Femur (tissue), 1 donor: ENCODE results near the gene NTRK3.

ENCODE experiments used
- DNase-seq: peaks from one replicate; pipeline ENCODE4 v3.0.0-alpha.2; 2017

Gene NTRK3

DNA sequence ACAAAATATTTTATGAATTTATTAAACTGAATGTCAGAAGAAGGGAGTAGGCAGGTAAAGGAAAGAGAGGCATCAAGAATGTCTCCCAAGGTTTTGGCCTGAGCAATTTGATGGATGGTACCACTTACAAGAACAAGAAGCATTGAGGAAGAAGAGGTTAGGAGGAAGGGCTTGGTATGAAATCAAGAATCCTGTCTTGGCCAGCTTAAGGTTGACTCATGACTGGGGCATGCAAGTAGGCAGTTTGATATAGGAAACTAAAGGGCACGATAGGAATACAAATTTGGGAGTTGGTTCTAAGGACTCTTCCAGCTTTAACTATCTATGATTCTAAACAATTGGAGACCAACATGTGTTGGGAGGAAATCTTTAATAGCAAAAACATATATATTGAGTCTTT is 79.1 kb downstream of the NTRK3 start:
- DNase-seq = no peak

DNA sequence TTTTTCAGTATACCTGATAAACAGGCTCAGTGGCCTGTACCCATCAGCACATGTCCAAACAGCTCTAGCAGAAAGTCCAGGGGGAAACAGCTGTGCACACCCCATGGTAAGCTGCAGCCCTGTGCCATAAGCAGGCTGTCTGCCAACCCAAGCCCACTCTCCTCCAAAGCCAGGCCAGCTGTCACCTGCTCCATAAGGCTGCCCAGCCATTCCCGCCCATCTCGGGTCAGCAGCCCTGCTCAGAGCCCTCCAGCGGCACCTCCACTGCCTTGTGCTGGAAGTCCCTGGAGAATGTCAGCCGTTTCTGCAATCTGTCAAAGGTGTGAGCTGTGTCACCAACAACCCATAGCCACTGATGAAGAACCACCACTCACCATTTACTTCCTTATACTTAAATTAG is 82.0 kb downstream of the NTRK3 start:
- DNase-seq = peak; percentile 71

DNA sequence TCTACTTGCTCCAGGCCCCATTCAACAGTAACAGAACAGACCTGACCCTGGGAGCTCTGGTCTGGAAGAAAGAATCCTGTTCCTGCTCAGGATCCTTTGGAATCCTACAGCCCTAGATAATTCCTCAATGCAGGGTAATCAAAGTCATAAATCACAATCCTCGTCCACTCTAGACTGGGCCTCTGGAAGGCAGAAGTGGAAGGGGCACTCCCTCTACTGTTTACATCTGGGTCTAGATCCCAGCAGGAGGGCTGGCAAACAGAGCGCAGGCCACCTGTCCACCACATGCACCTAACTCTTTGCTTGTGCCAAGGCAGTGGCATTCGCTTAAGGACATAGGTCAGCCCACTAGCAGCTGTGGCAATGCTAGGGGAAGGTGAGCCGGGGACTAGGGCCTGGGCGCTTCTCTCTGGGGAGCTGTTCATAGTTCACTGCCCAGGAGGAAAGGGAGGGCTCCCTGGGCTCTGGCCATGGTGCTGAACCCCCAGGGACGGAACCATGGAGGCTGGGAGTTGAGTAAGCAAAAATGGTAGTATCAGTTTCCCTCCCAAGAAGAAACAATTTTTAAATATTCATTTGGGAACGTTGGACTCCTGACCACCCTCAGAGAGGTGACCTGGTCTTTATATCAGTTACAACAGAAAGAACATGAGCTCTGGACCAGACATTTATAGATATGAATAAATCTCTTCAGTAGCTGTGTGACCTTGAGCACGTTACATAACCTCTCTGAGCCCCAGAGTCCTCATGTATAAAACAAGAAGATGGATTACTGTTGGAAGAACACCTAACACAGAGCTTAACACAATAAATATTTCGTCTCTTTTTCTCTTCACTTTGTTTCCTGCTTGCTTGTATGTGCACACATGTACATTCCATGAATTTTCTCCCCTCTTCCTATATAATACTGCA is 90.2 kb downstream of the NTRK3 start:
- DNase-seq = no peak

DNA sequence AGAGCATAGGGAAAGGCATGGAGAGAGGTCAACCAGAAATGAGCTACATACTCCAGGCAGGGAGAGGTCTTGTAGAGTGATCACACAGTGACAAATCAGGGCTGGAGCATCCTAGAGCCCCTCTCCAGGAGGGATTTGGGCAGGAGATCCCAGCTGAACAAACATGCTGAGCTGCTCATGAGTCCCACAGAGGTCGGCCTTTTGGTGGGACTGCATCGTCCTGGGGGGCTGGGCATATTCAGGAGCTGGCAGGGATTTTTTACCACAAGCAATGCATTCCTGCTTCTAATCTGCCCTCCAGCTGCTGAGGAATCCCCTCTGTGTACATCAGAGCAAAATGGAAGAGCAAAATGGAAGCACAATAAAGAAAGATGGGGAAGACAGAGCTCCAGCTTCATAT is 94.9 kb downstream of the NTRK3 start:
- no peak for DNase-seq

DNA sequence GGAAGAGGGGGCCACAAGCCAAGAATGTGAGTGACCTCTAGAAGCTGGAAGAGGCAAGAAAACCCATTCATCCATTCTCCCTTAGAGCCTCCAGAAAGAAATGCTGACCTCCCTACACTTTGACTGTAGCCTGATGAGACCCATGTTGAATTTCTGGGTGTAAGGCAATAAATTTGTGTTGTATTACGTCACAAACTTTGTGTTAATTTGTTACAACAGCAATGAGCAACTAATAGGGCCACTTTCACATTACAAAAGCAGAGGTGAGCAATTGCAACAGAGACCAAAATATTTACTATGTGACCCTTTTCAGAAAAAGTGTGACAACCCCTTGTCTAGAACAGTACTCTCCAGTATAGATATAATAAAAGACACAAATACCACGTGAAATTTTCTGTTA is 101.2 kb downstream of the NTRK3 start:
- no peak for DNase-seq

DNA sequence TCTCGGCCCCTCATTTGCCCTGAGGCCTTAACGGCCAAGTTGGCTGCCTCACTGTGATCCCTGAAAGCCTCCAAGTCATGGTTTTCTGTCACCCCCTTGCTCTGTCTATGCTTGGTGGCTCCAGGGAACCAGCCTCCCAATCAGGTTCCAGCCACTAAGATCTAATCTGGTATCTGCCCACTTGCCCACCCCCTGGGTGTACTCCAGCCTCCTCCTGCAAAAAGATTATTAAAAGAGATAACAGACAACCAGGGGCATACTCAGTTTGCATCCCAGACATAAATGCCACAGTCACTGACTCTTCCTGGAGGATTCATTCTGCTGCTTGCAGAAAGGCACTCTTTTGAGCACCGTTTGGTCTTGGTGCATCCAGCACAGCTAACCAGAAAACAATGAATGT is 103.9 kb downstream of the NTRK3 start:
- no peak for DNase-seq

DNA sequence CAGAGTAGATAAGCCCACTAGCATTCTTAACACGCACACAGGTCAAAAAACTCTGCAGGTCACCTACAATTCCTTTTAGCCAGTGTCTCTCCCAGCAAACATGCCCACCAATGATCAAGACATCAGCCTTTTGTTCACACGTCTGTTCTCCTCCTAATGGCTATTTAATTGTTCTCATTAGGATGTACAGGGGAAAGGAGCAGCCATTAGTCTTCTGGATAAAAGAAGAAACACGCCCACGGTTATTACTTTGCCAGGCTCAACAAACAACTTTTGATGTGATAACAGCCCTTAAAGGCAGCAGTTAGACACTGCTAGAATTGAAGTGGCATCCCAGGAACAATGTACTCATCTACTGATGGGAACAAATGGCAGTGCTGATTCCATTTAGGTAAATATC is 108.8 kb downstream of the NTRK3 start:
- DNase-seq = no peak

DNA sequence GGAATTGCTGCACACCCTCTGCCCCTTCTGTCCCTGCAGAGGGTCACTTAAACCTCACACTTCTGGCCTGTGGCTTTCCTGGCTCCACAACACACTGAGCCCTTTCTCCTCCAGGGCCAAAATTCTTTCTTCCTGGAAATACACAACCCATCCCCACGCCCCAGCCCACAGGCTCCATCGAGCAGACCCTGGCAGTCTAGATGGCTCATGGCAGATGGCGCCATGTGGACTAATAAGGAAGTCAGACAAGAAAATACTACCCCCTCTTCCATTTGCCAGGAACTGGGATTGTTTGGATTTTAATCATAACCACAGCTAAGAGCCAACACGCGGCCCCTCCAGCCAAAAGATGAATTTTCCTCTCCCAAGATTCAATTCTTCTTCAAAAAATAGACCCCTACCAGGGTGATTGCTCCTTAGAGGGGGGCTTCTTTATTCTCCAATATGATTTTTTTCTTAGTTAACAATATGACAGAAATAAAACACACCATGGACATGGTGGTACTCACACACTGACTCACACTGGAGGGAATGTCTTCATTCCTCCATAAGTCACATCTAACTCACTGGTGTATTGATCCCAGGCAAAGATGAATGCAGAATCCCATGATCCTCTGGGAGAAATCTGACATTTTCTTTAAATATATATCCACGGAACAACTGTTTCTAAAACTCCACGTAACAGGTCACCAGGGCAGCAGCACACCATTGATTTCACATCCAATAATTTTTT is 111.5 kb downstream of the NTRK3 start:
- no peak for DNase-seq

DNA sequence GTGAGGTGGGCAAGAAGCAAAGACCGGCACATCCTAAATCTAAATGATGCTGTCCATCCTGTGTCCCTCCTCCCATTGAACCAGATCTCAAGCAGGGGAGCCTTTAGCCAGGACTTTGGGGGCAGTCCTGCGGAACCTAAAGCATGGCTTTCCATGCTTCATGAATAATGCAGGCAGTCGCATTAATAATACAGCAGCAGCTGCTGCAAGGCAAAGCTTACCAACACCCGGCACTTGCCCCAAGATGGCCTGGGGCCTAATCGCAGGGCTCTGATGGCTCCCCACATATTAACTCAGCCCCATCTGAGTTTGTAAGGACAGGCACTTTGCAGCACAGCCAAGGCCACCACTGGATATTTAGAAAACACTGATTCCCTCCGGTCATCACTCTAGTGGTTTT is 114.4 kb downstream of the NTRK3 start:
- no peak for DNase-seq

DNA sequence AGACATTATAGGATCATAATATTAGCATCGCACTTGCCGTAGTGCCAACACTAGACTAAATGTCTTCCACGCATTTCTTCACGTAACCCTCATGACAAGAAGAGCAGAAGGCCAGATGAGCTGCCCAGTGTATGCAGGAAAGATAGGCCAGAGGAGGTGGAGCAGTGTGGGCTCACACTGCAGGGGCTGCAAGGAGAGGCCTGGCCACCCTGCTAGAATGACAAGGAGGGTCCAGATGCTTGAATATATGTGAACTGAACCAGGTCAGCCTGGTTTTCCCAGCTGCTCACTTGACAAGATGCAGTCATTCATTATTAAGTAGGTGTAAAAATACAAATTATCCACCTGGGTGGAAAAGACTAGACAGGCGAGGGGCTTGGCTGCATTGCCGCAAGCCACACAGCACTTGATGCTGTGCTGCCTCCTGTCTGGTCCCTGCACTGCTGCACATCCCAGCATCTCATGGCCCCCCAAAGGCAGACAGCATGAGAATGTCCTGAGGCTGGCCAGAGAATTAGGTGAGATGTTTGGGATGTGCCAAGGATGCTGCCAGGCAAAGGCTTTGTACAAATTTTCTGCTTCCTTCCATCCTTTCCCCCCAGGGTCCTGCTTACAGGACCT is 115.2 kb downstream of the NTRK3 start:
- DNase-seq = no peak

DNA sequence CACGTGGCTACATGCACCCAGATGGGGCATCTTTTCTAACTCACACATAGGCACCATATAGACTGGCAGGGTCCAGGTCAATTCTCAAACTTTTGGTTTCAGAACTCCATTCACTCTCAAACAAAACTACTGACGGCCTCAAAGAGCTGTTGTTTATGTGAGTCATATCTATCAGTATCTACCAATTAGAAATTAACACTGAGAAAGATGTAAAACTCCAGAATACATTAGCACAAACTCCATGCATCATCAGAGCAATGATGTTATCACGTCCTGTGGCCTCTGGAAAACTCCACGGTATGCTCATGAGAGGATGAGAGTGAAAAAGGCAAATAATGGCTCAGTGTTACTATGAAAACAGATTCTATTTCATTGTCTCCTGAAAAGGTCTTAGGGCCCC is 116.1 kb downstream of the NTRK3 start:
- DNase-seq = no peak

DNA sequence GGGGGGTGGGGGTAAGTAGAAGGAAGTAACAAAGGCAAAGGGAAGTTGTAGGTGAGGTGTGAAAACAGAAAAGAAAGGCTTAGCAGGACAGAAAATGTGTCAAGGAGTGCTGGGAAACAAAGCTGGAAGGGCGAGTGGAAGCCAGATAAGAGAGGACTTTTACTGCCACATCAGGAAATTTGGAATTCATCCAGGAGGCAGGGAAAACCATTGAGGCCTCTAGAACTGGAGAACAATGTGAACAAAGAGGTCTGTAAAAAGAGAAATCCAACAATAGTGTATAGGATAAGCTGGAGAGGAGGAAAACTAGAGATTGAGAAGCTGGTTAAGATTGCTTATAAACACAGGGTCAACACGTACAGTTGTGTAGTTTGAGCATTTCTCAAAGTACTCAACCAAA is 116.6 kb downstream of the NTRK3 start:
- no peak for DNase-seq

DNA sequence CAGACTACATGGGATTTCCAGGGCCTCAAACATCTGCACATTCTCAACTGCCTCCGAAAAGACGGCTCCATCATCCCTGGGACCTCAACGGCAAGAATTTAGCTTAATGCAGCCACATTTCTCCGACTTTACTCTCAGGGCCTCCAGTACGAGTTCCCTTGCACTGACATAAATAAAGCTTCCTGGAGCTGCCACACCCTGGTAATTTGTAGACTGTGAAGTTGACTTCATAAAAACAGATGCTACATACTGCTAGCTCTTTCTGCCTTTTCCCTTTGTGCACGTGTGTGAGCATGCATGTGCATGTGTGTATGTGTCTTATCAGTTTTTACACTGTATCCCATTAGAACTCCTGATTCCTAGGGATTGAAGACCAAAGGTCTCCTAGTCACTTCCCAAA is 122.7 kb downstream of the NTRK3 start:
- DNase-seq = no peak

DNA sequence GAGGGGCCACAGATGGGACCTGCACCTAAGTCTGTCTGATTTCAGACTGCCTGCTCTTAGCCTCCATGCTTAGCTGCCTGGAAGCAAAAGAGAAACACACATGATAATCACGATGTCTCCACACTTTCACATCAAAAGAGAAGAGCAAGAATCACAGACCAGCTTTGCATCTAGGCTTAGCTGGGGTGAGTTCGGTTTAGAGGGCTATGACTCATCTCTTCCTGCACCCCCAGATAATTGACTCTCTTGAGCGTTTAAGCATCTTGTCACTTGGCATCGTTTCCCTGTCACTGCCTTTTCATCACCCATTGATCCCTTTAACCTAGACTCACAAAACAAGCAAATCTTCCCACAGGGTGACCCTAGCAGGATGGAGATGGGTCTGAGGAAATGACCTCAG is 124.0 kb downstream of the NTRK3 start:
- no peak for DNase-seq

DNA sequence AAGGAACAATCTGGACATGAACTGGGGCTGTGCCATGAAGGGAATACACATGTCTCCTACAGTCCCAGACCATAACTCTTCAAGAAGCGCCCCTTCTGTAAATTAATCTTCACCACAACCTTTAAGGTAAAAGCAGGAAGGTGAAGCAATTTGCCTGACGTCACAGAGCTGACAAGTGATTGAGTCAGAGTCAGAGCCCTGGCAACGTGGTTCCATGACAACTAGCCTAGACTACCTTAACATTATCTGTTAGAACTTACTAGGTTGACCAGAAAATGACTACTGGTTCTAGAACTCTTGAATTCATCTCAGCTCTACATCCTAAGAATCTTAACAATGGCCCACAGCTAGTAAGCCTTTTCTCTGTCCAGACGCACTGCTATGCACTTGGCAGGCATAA is 124.6 kb downstream of the NTRK3 start:
- DNase-seq = no peak

DNA sequence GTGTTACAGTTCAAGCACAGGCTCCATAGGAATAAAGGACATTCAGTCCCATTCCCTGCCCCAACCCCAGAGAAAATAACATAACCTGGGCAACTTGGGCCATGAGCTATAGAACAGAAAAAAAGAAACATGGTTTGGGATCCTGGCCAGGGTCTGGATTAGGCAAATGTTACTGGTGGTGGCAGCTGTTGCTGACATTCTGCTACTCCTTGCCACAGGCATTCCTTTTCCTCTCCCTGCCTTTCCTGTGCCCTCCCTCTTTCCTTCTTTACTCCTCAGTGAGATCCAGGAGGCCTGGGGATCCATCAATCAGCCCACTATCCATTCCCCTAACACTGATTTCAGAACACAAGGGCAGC is 129.1 kb downstream of the NTRK3 start:
- DNase-seq = peak; percentile 47

DNA sequence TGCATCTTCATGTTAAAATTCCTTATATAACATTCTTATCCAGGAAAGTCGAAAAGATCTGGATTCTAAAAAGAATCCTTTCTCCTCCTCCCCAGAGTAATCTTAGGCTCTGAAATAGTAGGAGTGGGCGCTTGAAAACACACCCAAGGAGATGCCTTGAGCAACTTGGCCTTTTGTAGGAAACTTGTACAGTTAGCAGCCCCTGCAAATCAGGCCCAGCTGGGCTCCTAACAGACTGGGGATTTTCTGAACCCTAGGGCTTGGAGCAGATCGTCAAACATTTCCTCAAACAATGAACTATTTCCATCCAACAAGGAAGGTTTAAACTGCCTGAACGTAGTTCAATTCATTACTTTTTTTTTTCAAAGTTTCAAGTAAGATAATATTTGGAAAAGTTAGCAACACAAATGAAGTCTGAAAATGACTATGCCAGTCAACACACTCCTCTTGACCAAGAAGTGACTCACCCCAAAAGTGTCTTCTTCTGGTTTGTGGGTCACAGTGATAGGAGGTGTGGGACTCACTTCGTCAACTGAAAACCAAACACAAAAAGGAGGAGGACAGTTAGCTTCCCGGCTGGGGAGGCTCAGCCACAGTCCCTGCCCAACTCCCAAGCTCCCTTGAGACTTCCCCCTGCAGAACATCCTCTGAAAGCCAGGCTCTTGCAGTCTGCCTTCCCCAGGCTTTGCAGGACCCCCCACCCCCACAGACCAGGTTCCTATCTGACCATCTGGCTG is 129.7 kb downstream of the NTRK3 start:
- no peak for DNase-seq

DNA sequence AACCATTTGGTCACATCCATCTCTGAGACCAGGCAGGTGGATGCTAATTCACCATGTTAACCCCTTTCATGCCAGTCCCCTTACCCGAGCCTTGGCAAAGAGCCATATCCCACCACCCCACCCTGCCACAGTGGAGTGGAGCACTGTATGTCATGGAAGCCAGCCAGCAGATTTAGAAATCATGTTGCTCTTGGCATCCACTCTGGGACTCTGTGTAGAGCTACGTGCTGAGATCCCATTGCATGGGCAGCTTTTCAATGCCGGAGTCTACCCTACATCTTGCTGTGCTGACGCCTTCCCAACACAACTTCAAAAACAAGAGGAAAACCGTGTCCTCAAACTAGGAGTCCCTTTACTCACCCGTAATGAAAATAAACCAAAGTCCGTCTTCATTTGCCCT is 131.0 kb downstream of the NTRK3 start:
- no peak for DNase-seq

DNA sequence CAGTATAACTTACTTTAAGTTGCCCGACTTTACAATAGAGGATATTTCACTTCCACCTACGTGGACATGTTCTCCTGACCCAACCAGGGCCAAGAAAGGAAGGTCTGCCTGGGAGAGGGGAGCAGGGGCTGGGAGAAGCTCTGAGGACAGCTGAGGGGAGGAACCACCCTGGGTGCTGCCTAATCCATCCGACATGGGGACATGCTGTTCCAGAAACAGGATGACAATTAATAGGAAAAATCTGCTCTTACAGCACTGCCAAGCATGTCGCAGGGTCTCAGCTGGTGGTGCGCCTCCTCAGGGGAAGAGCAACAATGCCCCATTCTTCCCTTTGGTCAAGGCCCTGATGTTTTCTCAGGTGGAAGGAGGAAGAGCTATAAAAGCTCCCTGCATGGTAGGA is 132.3 kb downstream of the NTRK3 start:
- DNase-seq = no peak

DNA sequence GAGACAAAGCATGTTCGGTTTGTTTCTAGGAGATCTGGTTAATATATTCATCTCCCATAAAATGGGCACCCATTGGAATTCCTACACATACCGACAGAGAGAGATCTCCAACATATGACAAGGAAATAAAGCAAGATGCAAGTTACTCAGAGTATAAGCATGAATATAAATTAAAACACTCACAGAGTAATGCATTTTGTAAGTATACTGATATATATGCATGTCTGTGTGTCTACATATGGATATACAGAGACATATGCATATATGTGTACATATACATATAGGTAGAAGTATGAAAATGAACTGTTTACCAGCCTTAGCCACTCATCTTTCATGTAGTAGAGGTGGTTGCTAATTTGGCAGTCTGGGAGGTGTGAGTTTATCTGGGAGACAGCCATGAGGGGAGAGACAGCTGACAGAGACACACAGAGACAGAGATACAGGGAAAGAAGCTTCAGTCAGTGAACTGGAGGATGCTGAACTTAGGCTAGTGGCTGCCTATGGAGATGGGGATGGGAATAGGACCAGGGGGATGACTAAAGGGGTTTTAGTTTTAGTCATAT is 134.5 kb downstream of the NTRK3 start:
- no peak for DNase-seq

DNA sequence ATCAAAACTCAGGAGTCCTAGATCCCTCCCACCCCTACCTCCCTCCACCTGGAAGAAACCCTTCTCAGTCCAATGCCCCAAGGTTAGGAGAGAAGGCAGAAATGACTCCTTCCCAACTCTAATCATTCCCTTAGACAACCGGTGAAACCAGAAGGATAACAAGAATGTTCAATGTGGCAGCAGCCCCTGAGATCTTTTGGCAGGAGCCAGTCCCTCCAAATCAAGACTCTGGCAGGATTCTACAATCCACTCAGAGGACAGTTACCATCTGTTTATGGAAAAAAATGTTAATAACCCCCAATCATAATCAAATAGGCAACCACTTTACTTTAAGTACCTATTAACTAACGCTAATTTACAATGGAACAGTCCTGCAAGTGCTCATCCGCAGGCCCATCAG is 136.5 kb downstream of the NTRK3 start:
- DNase-seq = no peak

DNA sequence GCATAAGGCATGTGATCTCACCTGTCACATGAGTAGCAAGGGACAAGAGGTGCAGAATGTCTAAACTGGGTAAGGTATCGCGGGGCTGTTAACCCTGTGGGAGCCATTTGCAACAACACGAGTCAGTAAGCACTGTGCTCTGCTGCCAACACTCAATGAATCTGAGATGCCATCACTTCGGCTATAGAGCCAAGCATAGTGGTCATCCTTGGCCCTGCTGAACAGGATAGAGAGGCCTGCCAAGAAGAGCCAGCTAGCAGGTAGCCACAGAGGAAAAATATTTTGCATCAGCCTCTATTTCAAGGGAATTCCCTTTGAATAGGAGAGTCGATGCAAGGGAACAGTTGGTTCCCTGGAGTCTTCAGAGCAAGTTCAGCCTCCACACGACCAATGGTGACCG is 137.8 kb downstream of the NTRK3 start:
- no peak for DNase-seq

DNA sequence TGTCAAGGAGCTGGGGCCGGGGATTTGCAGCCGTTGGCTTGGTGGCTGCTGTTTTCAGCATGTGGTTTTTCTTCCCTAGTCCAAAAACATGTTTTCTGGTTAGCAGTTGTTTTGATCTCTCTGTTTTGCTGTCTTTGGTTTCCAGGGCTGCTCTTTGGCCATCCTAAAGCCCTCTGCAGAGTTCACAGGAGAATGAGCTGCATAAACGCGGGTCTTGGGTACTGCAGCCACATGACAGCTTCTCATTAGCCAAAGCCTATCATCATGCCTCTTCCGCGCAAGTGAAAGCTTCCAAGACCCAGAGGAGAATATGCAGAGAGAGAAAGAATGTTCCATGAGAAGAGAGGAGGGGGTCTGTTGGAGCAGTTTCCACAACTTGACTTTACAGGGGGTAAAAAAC is 138.5 kb downstream of the NTRK3 start:
- DNase-seq = no peak
